ENCODE measurements around the gene EGFL6. TPM values are rescaled to one million over a fixed set of nuclear protein-coding genes. Genes with fewer than 3 reads are reported as not detected.

EGFL6 gene
- total and polyA plus RNA-seq, 2 of the 13 experiments (the other 11 are each of a cell fraction or from before 2014, with no cell fraction given) = not detected

- no peak for TF ChIP-seq ELF4 (CRISPR knock-in tag; IDR thresholded peaks at IDR 0.05; ENCODE audit: borderline replicate concordance)
- no peak for TF ChIP-seq IKZF4 (CRISPR knock-in tag; IDR thresholded peaks at IDR 0.05; ENCODE audit: borderline replicate concordance, low read depth, not compliant biosample characterization)
- TF ChIP-seq RFX1 (IDR thresholded peaks at IDR 0.05) = no peak
- no peak for TF ChIP-seq ZNF234 (CRISPR knock-in tag; conservative IDR thresholded peaks at IDR 0.05)
- TF ChIP-seq HINFP (CRISPR knock-in tag; IDR thresholded peaks at IDR 0.05; ENCODE audit: low read depth) = no peak
- no peak for TF ChIP-seq PLSCR1 (CRISPR knock-in tag; IDR thresholded peaks at IDR 0.05; ENCODE audit: borderline replicate concordance)
- no peak for TF ChIP-seq U2AF2 (IDR thresholded peaks at IDR 0.05; ENCODE audit: low read depth, low read length)
- no peak for TF ChIP-seq MXD3 (CRISPR knock-in tag; IDR thresholded peaks at IDR 0.05)
- TF ChIP-seq RBAK (CRISPR knock-in tag; IDR thresholded peaks at IDR 0.05) = no peak
- peak; percentile 13; the same call in 1 of the 2 replicates for TF ChIP-seq GMEB1 (CRISPR knock-in tag; IDR thresholded peaks at IDR 0.05; ENCODE audit: borderline replicate concordance)
- no peak for TF ChIP-seq ZNF512 (CRISPR knock-in tag; IDR thresholded peaks at IDR 0.05)
- no peak for TF ChIP-seq ZNF207 (IDR thresholded peaks at IDR 0.05; ENCODE audit: borderline replicate concordance)
- peak; percentile 68 for TF ChIP-seq PHF8 (CRISPR knock-in tag; IDR thresholded peaks at IDR 0.05)
- TF ChIP-seq HNF1B (CRISPR knock-in tag; IDR thresholded peaks at IDR 0.05) = 0 out of 2 replicates have a peak, but pooled peaks have one; percentile 13
- TF ChIP-seq CCAR2 (optimal IDR thresholded peaks at IDR 0.05; ENCODE audit: low read depth, low read length) = no peak
- TF ChIP-seq GABPA (IDR thresholded peaks at IDR 0.05; ENCODE audit: low read depth, low read length) = peak; percentile 63
- peak; percentile 86 for TF ChIP-seq GABPA (CRISPR knock-in tag; IDR thresholded peaks at IDR 0.05; ENCODE audit: low read depth)
- TF ChIP-seq ZNF790 (CRISPR knock-in tag; IDR thresholded peaks at IDR 0.05; ENCODE audit: borderline replicate concordance) = no peak
These were observed 83.7 kb downstream of the EGFL6 start, which contains the start of gene TCEANC (continued) for GRCh38 chrX:13652850-13653693.
